ENCODE measurements around the gene UNC93A.
"Not testable (repeated sequence)": the region's sequence is repeated elsewhere in the genome, so short reads cannot be mapped to it uniquely, and the experiment has no call there.

The UNC93A gene

DNA sequence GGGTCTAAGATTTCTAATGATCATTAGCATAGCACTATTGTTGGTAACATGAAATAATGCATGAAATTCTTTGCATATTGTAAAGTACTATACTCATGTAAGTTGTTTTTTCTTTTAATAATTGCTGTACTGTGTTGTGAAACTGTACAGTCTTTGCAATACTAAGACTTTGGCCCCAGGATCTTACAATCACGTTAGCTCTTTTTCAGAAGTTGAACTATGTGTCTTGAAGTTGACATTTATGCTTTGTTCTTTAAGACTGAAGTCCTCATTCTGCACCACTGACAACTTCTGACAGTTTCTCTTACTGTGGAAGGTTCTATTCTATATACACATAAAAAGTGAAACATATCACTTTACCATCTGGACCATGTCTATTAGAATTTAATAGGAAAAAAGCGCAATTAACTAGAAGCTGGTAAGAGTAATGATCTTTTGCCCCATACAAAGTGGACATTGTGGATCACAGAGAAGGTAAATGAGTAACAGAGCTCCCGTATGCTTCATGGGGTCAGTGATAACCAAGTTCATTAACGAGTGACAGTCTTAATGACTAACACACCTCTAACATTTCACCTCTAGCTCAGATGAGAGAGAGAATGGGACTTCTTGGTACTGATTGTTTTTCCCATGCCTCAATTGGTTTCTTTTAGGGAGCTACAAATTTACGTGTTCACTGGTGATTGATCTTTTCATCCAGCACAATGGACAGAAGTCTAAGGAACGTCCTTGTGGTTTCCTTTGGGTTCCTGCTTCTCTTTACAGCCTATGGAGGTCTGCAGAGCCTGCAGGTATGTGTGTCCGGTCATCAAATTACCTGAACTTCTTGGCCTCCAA is at the start of gene UNC93A:
Gene UNC93A (plus strand): TSS at position 530 of the 837 bp plus-strand sequence. CDS start 175 bp downstream, at position 705.
- no peak for DNase-seq

DNA sequence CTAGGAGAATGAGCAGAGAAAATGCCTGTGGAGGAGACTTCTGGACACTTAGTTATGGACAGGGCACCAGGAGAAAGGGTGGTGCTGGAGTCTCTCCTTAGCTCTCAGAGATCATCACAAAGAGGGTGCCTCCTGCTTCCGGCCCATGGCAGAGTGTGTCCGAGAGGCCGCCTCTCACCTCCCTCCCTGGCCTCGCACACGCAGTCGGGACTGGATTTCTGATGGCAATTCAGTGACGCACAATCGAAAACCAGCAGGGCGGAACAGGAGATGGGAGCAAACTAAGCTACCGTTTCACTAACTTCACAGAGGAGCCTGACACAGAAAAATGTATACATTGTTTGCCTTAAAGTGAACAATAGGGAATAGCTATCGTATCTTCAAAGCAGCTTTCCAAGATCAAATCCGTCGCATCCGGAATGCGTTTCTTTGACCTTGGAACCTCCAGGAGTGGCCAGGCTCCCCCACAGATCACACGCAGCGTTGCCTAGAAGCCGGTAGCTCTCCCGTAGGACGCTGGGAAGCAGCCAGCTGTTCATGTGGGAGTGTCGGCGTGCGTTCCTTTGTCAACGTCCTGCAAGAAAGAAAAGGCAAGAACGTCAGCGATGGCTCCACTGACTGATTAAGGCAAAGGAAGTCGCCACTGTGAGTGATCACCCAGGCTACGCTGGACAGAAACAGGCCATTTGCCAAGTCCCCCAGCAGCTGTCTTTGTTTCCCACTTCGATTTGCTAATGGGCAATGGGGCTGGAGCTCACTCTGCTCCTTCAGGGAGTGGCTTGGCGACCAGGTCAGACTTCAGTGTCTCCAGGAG is 49.6 kb upstream of the UNC93A start:
- DNase-seq = not testable (repeated sequence)

DNA sequence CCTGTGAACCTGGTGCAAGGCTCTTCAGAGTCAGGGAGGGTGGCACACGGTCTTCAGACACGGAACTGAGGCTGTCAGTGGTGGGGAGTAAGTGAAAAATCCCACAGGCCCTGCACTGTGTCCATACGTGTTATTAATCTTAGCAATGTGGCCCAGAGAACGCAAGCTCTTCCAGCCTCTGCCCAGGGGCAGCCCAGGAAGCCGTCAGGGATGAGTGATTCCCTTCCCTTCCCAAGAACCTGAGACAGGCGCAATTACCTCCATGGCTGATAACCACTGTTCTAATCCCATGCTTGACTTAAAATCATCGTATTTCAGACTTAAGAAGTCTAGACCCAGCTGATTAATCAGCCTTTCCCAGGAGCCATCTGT is 49.0 kb upstream of the UNC93A start:
- DNase-seq = not testable (repeated sequence)

DNA sequence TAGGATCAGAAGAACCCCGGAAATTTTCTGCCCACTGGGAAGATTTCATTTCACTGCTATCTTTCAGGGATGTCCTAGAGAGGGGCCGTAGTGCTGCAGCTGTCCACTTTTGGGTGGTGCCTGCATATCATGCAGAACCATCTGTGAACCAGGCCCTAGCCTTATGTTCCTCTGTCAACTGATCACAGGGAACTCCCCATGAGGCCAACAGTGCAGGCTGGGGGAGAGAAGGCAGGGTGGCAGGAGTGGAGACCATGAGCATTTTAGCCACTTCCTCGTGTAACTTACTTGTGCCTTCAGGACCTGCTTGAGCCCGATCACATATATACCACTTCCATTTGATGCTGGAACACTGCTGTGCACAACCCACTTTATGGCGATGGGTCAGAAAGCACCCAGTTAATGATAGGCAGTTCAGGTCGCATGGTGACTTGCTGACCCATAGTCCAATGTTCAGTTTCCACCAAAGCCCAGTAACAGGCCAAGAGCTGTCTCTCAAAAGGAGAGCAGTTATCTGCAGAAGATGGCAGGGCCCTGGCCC is 48.5 kb upstream of the UNC93A start:
- not testable (repeated sequence) for DNase-seq

DNA sequence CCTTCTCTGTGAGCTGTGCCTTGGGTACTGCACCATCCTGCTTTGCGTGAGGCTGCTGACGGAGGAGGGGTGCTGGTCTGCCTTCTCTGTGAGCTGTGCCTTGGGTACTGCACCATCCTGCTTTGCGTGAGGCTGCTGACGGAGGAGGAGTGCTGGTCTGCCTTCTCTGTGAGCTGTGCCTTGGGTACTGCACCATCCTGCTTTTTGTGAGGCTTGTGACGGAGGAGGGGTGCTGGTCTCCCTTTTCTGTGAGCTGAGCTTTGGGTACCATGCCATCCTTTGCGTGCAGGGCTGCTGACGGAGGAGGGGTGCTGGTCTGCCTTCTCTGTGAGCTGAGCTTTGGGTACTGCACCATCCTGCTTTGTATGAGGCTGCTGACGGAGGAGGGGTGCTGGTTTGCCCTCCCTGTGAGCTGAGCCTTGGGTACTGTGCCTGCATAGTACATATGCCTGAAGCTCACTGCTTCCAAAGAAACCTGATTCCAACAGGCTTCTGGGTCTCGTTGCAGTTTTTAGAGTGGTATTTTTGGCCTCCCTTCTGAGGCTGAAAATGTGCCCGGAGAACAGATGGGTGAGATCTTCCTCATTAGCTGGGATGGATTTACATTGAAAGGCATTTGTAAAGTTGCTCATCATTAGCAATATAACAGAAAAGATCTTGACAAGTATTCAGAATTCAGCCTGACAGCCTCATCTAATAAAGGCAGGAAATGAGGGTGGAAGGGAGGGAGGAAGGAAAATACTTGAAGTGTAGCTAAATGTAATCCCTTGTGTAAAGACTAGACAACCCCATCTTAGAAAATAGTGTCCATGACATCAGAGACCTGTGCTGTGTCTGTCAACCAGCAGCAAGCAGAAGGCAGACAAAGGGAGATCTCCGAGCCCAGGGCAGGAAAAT is 46.8 kb upstream of the UNC93A start:
- DNase-seq = no peak

DNA sequence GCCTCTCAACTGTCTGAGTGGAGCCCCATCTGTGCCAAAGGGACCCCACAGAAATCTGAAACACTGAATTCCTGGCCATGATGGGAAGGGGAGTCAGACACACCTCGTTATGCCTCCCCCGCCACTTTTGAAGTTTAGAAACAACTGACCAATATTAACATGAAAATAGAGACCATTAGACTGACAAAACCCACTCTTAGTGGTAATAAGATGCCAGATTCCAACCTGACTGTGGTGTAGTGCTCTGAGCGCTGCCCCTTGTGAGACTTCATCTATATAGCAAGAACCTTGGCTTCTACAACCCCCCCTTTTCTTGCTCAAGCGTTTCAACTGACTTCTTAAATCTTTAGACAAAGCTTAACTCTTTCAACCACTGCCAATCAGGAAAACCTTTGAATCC is 46.1 kb upstream of the UNC93A start:
- no peak for DNase-seq

DNA sequence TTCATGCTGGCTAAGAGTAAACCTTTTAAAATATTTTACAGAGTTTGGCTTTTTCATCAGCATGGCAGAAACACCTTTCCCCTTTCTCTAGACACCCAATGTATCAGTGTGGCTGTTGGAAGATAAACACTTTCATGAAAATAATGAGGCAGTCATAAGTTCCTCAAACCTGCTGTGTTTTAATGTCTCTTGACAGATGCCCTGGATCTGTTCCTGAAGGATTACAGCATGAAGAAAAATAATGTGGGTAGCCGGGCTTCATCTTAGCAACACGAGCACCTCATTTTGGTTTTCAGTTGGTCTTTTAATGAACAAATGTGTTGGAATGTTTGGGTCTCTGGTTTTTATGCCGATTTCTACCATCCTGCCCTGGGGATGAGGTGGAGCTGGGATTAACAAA is 45.5 kb upstream of the UNC93A start:
- no peak for DNase-seq

DNA sequence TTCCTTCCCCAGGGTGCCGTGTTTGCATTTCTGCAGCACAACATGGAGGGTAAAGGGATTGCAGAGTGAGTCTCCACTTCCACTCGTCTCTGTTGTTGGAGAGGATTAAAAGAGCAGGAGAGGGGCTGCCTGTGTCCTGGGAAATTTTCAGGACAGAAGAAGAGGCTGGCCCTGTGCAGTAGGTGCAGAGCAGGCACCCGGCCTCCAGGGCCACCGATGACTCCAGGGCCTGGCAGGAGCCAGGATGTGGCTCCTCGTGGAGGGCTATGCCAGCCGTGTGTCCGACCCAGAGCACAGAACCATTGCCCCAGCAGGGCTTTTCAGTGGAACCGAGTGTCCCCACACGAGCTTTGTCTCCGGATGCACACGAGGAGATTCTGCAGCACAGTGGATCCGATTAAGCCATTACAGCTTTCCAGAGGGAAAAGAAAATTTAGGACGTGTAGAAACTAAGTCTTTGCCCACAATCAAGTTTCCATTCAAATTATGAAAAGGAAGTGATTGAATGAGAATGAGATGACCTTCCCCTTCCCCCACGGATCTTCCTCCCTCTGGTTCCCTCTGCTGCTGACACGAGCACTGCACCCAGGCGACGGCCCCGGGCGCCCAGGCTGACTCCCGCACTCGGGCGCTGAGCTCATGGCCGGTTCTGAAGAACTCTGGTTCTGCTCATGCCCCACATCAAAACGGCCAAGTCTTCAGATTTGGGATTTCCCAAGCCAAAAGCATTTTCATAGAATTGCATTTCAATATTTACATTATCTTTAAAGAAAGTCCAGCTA is 43.1 kb upstream of the UNC93A start:
- DNase-seq = no peak

DNA sequence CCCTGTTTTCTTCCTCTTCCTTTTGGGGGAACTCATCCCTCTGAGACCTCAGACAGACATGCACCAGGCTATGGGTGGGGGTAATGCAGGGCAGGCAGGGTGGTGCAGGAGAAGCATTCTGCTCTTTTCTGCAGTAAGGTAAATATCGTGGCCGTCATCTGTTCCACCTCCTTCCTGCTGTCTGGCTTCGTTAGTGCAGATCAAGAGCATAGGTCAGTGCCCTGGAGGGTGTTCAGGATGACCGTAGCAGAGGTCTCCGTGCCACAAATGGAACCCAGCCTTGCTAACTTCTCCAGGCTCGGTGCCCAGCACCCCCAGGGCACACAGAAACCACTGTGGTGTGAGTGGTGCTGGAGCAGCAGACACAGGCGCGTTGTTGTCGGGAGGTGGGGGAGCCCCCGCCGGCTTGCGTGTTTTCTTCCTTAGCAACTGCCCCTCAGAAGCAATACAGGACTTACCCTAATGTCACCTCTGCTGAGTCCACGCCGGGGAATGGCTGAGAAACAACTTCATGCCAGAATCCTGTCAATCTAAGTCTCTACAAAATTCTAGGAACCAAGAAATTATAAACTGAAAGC is 42.1 kb upstream of the UNC93A start:
- not testable (repeated sequence) for DNase-seq

DNA sequence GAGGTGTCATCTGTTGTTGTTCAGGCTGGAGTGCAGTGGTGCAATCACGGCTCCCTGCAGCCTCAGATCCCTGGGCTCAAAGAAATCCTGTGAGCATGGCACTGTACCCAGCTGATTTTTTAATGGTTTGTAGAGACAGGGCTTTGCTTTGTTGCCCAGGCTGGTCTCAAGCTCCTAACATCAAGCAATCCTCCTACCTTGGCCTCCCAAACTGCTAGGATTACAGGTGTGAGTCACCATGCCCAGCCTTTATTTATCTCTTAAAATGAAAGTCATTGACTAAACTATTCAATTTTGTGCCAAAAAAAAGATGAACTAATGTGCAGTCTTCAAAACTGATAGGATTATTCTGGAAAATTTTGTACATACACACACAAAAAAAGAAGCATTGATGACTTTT is 38.8 kb upstream of the UNC93A start:
- no peak for DNase-seq

DNA sequence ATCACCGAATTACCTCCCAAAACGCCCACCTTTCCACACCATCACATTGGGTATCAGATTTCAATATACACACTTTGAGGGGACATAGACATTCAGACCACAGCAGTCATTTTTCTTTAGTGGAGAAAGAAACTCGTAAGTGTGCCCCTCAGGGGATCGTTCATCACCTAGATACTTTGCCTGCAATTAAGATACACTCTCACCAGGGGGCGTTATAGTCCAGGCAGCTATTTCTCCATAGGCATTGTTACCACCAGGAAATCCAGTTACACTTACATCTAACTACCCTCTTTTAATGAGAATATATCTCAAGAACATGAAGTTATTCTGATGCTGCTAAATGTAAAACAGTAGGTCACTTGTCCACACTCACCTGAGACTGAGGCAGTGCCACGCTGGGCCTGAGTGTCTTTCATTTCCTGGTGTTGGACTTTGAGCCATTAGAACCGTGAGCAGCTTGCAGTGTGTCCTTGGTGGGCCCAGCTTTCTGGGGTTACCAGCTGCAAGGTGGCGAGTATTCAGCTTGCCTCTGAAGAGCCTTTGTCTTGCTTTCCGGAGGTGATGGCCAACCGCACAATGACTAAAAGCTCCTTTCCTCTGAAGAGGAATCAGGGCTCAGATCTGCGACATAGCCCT is 35.1 kb upstream of the UNC93A start:
- DNase-seq = no peak

DNA sequence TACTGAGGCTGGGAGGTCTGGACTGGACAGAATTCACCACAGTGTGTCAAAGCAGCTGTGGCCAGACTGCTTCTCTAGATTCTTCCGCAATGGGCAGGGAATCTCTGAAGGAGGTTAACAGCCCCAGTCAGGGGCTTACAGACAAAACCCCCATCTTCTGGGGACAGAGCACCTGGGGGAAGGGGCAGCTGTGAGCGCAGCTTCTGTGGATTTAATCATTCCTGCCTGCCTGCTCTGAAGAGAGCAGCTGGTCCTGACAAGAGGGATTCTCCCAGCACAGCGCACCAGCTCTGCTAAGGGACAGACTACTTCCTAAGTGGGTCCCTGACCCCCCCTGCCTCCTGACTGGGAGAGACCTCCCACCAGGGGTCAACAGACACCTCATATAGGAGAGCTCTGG is 32.5 kb upstream of the UNC93A start:
- no peak for DNase-seq

DNA sequence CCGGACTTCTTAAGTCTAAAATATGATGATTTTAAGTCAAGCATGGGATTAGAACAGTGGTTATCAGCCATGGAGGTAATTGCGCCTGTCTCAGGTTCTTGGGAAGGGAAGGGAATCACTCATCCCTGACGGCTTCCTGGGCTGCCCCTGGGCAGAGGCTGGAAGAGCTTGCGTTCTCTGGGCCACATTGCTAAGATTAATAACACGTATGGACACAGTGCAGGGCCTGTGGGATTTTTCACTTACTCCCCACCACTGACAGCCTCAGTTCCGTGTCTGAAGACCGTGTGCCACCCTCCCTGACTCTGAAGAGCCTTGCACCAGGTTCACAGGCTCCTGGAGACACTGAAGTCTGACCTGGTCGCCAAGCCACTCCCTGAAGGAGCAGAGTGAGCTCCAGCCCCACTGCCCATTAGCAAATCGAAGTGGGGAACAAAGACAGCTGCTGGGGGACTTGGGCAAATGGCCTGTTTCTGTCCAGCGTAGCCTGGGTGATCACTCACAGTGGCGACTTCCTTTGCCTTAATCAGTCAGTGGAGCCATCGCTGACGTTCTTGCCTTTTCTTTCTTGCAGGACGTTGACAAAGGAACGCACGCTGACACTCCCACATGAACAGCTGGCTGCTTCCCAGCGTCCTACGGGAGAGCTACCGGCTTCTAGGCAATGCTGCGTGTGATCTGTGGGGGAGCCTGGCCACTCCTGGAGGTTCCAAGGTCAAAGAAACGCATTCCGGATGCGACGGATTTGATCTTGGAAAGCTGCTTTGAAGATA is 24.9 kb upstream of the UNC93A start:
- DNase-seq = not testable (repeated sequence)

DNA sequence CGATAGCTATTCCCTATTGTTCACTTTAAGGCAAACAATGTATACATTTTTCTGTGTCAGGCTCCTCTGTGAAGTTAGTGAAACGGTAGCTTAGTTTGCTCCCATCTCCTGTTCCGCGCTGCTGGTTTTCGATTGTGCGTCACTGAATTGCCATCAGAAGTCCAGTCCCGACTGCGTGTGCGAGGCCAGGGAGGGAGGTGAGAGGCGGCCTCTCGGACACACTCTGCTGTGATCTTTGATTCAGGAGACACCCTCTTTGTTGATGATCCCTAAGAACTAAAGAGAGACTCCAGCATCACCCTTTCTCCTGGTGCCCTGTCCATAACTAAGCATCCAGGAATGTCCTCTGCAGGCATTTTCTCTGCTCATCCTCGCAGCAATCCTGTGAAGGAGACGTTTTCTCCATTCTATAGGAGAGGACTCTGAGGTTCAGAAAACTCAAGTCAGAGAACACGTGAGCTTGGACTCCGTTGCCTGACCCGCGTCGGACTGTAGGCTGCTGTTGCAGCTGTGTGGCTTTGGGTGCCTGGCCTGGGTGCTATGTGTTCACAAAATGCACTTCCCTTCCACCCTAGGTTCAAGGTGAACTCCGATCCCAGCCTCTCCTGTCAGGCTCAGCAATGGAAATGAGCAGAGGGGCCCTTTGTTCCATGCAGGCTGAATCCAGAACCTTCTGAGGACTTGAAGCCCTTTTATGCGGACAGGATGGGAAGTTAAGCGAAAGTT is 24.1 kb upstream of the UNC93A start:
- no peak for DNase-seq

DNA sequence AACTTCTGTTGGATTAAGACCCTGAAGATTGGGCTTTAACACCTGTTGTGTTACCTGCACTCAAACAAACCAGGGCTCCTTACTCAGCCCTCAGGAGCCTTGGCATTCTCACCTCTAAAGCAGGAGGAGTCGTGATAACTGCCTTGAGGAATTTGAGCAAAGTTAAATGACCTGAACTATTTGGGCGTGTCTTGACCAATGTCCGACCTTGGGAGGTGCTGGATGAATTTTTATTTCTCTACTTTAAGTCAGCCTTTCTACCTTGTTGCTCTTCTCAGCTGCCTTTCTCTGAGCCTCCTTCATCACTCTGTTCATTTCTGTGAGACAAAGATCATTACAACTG is 23.6 kb upstream of the UNC93A start:
- not testable (repeated sequence) for DNase-seq

DNA sequence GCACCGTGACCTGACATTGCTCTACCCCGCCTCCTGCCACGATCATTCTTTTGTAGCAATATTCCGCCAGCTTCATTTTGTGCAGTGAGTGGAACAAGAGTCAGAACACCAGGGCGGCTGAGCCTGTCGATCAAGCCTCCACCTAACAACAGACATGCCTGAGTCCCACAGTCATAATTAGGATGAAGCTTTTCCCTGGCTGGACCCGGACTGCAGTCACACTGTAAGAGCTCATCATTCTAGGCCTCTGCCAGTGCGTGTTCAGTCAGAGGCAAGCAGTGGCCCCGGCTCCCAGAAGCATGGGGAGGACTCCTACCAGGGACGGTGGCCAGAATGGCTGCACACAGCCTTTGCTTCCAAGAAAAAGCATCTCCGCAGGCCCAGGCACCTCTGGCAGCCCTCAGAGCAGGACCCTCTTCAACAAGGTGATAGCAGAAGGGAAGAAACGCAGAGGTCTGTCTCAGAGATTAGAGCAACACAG is 23.2 kb upstream of the UNC93A start:
- DNase-seq = no peak

DNA sequence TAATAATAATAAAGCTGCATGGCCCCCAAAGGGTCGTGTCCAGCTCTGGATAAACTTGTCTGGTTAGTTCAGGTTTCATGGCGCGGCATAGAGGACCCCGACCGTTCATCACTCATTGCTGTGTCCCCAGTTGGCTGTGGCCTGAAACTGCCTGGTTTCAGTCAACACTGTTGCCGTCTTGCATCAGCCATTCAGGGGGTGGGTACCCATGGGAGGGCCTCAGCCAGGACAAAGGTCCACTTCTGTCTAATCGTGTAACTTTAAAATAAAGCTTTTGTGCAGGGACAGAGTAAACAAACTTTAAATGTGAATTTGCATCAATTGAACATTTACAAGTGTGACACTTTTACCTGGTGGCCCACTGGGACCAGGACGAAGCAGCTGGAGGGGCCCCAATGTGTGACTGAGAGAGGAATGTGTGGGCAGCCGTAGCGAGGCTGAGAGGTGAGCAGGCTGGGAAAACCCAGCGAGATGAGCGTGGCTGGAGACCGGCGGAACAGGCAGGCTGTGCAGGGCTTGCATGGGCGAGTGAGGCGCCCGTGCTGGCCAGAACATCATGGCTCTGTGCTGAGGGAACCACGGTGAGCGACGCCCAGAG is 22.3 kb upstream of the UNC93A start:
- no peak for DNase-seq

DNA sequence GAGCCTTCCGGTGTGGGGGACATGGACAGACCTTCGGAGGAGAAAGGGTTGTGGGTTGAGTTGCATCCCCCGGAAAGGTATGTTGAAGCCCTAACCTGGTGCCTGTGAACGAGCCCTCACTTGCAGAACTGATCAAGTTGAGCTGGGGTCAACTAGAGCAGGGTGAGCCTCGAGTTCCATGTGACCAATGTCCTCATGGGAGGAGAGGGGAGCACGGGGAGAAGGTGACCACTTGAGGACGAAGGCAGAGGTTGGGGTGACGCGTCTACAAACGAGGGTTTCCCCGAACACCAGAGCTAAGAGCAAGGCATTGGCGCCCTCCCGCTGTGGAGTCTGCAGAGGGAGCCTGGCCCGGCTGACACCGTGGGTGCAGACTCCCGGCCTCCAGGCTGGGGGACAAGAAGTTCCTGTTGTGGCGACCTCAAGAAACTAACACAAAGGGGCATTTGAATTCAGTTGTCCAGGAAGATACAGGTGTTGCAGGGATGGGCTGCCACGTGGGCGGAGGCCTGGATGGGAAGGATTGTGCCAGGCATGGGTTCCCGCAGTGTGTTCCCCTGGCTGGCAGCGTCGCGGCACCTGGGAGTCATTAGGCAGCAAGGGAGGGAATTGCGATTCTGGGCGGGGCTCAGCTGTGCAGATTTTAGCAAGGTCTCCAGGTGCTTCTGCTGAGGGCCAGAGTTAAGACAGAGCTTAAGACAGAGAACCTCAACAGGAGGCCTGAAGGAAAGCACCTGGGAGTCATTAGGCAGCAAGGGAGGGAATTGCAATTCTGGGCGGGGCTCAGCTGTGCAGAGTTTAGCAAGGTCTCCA is 20.4 kb upstream of the UNC93A start:
- DNase-seq = no peak

All from activated CD4-positive, alpha-beta T cell treated with anti-CD3 and anti-CD28 coated beads, Interleukin-2, Interleukin-6, amounts not matched to agents 100 ng/mL and 50 ng/mL, durations not matched to agents 16 hours and 8 hours (primary cell).